Bronchial epithelial cell (primary cell): Measurements from ENCODE around the gene TFCP2. TPM values are rescaled to one million over a fixed set of nuclear protein-coding genes. Genes with fewer than 3 reads are reported as not detected.

ENCODE experiments used
- DNase-seq: peaks from one replicate; pipeline ENCODE4 v3.0.0-alpha.2; 2010; ENCODE audit warnings: low read depth
- FAIRE-seq: peaks from 2 replicates; lab custom pipeline; 2011; peaks lifted over from hg19 to GRCh38; lab: Jason Lieb, UNC
- H3K27me3 ChIP-seq: 2 replicates; pipeline ENCODE4 v1.5.1; 2011; ENCODE audit warnings: low read length; ENCODE audit not compliant: control insufficient read depth, insufficient read depth
- H3K36me3 ChIP-seq: 2 replicates; pipeline ENCODE4 v1.5.1; 2011; ENCODE audit warnings: low read length; ENCODE audit not compliant: control insufficient read depth, insufficient read depth
- H3K4me3 ChIP-seq: 2 replicates; pipeline ENCODE4 v1.5.1; 2011; ENCODE audit warnings: mild to moderate bottlenecking, low read depth, low read length, control low read depth
- total RNA-seq: library from RNA; depleted of rRNA; stranded (reverse); fragments of >200 nt; gene quantifications from 2 replicates; pipeline ENCODE4 v1.2.1, GENCODE V29; 2014
- TF ChIP-seq, protein P1 (sequence below): IDR thresholded peaks from 2 replicates; pipeline ENCODE4 v1.5.1; 2011; ENCODE audit warnings: mild to moderate bottlenecking, moderate library complexity, low read length, control low read depth, inconsistent platforms; ENCODE audit not compliant: insufficient read depth, severe bottlenecking

Gene TFCP2
- total RNA-seq, 1 donor from 2014 or later = 7.1 TPM

DNA sequence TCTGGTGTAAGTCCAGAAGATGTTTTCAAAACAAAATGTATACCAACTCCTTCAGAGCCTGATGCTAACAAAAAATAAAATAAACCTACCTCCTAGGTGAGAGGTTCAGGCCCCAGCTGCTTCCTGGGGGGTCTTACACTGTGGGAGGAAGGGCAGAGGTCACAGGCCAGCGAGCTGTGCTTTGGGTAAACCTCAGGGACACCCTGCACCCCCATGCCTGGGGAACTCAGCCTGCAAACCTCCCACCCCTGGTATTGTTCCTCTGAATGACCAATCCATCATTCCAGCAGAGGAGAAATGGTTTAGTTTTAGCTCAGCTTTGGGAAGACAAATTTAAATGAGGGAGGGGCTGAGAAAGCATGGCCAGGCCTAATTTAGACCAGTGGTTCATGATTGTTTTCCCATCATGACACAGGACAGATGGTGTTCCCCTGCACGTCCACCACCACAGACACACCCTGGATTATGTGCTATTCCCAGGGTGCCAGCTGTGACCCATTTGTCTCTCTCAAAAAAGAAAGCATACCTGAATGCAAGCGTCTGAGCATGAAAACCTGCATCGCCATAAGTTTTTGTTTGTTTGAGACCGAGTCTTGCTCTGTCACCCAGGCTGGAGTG lies 14.5 kb upstream of the TFCP2 start:
- TF ChIP-seq, protein P1, sequence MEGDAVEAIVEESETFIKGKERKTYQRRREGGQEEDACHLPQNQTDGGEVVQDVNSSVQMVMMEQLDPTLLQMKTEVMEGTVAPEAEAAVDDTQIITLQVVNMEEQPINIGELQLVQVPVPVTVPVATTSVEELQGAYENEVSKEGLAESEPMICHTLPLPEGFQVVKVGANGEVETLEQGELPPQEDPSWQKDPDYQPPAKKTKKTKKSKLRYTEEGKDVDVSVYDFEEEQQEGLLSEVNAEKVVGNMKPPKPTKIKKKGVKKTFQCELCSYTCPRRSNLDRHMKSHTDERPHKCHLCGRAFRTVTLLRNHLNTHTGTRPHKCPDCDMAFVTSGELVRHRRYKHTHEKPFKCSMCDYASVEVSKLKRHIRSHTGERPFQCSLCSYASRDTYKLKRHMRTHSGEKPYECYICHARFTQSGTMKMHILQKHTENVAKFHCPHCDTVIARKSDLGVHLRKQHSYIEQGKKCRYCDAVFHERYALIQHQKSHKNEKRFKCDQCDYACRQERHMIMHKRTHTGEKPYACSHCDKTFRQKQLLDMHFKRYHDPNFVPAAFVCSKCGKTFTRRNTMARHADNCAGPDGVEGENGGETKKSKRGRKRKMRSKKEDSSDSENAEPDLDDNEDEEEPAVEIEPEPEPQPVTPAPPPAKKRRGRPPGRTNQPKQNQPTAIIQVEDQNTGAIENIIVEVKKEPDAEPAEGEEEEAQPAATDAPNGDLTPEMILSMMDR = no peak
- FAIRE-seq = no peak
- no peaks in the 10 kb centered on the region for H3K27me3 ChIP-seq
- no peak overlapping the region for H3K4me3 ChIP-seq
- DNase-seq = no peak
- no peaks in the 10 kb centered on the region for H3K36me3 ChIP-seq

DNA sequence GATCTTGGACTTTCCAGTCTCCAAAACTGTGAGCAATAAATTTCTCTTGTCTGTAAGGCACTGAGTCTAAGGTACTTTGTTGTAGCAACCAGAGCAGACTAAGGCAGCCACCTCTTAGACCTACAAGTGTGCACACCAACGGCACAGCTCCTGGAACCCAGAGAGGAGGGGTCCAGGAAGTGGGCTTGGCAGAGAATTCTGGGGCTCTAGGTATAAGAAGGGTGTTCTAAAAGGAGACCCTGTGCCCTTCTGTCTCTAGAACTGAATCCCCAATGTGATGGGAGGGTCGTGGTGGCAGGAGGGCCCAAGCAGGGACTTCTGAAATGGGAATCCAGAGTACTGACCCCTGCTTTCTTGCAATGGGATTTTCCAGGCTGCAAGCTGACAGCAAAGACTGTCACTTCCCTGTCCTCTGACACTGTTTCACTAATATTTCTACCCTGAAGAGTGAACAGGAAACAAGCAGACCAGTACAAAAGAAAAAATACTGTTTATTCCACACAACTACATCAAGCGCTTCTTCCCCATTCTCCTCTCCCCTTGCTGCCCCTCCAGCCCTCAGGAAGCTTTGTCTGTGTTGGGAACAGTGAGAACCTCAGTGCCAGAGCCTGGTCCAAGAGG lies 13.6 kb upstream of the TFCP2 start:
- FAIRE-seq (no peak), DNase-seq (no peak)
- Histone ChIP-seq H3K27me3 (no peaks in the 10 kb centered on the region), H3K36me3 (no peaks in the 10 kb centered on the region), H3K4me3 (no peak overlapping the region)
- TF ChIP-seq, protein P1 = no peak

DNA sequence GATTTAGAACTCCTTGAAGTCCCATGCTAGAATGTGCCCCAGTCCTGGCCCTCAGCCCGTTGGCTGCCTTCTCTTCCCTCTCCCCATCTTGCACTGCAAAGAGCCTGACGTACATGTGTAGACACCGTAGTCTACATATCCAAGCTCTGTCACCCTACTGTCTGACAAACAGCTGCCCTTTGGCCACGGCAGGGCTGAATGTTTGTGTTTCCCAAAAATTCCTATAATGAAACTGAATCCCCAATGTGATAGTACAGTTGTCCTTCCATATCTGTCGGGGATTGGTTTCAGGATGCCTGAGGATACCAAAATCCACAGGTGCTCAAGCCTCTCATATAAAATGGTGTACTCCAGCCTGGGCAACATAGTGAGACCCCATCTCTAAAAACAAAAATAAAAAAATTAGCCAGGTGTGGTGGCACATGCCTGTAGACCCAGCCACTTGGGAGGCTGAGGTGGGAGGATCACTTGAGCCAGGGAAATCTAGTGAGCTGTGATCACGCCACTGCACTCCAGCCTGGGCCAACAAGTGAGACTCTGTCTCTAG lies 12.3 kb upstream of the TFCP2 start:
- no peak for DNase-seq
- no peak overlapping the region for H3K4me3 ChIP-seq
- H3K27me3 ChIP-seq = no peaks in the 10 kb centered on the region
- no peak for FAIRE-seq
- no peaks in the 10 kb centered on the region for H3K36me3 ChIP-seq
- TF ChIP-seq, protein P1 = no peak

DNA sequence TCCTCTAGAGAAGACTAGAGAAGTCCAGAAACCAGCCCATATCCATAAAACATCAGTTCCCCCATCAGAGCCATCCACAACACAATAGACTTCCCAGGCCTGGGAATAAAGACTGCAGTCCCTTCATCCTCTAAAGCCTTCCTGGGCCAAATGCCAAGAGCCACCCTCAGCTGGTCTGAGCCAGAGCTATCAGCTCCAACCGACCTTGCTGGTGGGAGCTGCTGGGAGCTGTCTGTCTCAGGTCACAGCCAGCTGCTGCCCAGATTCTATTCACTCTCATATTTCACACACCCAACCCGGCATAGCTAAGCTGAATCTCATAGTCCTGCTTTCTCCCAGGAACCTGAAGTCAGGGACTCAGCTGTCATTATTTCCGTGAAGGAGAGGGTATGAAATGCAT lies 10.9 kb upstream of the TFCP2 start:
- TF ChIP-seq, protein P1 = no peak

DNA sequence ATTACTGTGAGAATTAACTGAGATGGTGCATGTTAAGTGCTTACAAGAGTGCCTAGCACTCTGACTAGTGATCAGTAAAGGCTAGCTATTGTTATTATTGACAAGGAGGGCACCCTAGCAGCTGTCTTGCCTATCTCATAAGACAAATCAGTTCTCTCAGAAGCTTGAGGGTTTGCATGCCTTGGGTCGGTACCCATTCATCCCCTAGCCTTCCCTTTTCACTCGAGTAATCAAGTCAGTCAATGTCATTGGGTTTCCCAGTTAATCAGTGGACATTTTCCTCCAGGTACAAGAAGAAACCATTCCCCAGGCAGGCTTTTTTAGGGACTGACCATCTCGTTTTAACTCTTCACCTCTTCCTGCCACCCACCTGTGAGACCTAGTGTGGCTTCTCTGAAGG lies 10.4 kb upstream of the TFCP2 start:
- H3K4me3 ChIP-seq = no peak overlapping the region
- FAIRE-seq = no peak
- no peaks in the 10 kb centered on the region for H3K27me3 ChIP-seq
- H3K36me3 ChIP-seq = no peaks in the 10 kb centered on the region
- no peak for DNase-seq
- TF ChIP-seq, protein P1 = no peak

More for the DNA sequence above, 10.9 kb upstream of the TFCP2 start:
- H3K27me3 ChIP-seq = no peaks in the 10 kb centered on the region
- no peaks in the 10 kb centered on the region for H3K36me3 ChIP-seq
- FAIRE-seq (no peak), DNase-seq (no peak)
- H3K4me3 ChIP-seq = no peak overlapping the region
